HG02852 (cell line): ENCODE results near the gene GPATCH2.
A peak's percentile ranks its signal among the peaks of the same experiment; 100 is the strongest.
"Not testable (repeated sequence)": the region's sequence is repeated elsewhere in the genome, so short reads cannot be mapped to it uniquely, and the experiment has no call there.

Experiments used
- ATAC-seq: cut with Tn5 transposase; IDR thresholded peaks from one replicate; pipeline ENCODE4 v1.9.1; 2021; ENCODE audit warnings: mild to moderate bottlenecking, moderate library complexity; ENCODE audit not compliant: unreplicated experiment

Gene GPATCH2

GRCh38 chr1:217526636-217527035 lies 104.3 kb downstream of the GPATCH2 start:
- ATAC-seq: no peak

DNA sequence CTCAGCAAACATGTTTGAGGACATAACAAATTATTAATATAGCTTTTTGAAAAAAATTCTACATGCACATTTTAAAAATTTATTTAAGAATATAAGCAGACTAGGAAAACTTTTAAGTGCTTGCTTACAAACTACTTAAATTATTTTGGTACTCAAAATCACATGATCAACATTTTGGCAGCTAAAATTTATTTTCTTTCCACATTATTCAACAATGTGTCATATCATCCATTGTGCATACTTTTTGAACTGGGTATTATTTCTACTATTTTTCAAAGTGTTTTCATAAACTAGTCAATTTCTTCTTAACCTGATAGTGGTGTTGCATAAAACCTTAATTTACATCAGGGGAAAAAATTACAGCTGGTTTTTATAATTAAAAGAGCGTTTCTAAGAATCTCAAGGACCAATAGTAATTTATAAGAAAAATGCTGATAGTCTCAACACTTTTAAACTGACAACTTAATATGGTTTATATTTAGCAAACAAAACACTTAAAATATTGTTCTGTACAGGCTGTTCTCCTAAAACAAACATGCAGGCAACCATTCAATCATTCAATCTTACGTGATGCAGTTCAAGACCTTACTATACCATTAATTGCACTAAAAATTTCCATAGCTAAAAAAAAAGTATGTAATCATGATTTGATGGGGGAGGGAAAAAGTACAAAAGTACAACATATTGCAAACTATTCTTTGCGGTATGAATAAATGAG lies 105.0 kb downstream of the GPATCH2 start:
- ATAC-seq: no peak

DNA sequence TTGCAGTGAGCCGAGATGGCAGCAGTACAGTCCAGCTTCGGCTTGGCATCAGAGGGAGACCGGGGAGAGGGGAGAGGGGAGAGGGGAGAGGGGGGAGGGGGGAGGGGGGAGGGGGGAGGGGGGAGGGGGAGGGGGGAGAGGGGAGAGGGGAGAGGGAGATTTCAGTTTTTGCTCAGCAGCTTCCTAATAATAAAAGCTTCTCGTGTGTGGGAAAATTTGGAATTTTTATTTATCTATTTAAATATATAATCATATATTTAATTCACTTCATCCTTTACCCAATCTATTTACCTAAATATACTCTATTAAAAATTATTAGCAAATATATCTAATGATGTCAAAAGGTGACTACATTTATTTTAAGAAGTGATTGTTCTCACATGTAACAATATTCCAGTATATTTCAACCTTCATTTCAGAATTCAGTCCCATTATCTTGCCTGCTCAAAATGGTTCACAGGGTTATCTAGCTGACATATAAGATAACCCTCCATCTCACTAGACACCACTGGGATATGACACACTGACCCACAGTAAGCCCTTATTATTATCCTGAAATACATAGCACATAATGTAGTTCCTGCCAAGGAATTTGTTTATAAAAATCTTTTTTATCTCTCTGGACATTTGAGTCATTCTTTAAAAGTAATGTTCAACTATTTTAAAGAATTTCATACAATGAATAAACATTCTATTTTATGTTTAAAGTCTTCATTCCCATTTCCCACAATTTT lies 105.9 kb downstream of the GPATCH2 start:
- ATAC-seq: no peak

- ATAC-seq: not testable (repeated sequence)
Measured at GRCh38 chr1:217523921-217524320, 107.0 kb downstream of the GPATCH2 start.

- ATAC-seq: no peak
Measured at GRCh38 chr1:217522277-217522676, 108.6 kb downstream of the GPATCH2 start.

DNA sequence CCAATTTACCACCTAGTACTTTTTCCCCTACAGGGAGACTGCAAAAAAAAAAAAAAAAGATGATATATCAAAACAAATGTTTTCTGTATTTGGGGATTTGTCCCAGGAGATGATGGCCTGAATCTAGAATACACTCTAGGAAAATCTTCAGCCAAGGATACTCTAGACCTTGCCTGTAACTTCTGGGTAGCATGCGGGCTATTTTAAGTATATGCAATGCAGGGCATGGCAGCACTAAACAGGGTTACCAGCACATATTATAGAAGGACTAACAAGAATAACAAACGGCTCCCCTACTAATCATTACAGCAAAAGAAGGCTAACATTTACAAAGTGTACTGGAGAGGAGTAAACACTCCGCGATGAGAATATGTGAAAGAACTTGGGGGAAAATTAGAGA lies 109.6 kb downstream of the GPATCH2 start:
- no peak for ATAC-seq

GRCh38 chr1:217506878-217507277 lies 124.0 kb downstream of the GPATCH2 start:
- ATAC-seq: no peak

- ATAC-seq: no peak
Measured at GRCh38 chr1:217498209-217498608, 132.7 kb downstream of the GPATCH2 start.

DNA sequence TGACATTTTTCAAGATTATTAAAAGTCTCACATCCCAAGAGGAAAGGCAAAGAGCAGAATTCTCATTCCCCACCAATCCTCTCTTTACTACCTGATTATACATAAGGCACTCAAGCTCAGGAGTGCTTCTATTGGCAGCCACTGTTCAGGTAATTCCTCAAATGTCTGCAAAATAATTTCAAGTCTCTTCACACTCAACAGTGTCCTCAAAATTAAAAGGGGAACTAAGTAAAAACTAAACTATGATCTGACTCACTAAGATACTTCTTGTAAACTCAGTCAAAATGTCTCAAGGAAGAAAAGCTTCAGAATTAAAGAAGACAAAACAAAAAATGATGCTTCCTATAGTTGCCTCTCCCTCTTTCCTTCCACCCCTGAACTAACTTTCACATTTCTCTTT lies 135.6 kb downstream of the GPATCH2 start:
- peak; percentile 93 for ATAC-seq

GRCh38 chr1:217494767-217495166 lies 136.1 kb downstream of the GPATCH2 start:
- ATAC-seq: peak; percentile 71

DNA sequence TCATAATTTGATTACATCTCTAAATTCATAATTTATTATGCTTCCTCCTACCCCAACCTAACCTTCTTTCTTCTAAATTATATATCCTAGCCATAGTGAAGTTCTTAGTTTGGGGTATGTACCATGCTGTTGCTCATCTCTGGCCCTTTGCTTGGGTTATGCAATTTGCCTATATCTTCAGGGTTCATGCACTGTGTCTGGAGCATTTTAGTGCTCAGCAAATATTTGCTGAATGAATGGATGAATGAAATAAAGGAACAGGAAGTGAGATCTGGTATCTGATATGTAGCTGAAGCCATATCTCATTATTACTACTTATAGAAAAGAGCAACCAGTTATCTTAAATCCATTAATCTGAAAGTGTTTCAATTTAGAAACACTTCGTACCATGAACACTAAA lies 137.6 kb downstream of the GPATCH2 start:
- no peak for ATAC-seq

DNA sequence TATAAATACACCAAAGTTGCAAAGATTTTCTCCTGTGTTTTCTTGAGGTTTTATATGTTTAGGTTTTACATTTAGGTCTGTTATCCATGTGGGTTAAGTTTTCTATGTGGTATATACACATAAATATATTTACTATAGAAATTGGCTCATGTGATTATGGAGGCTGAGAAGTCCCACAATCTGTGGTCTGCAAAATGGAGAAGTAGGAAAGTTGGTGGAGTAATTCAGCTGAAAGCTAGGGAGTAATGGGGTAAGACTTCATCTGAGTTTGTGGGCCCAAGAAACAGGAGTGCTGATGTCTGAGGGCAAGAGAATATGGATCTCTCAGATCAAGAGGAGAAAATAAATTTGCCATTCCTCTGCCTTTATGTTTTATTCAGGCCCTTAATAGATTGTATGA lies 146.0 kb downstream of the GPATCH2 start:
- no peak for ATAC-seq

GRCh38 chr1:217482356-217483102 lies 148.4 kb downstream of the GPATCH2 start:
- ATAC-seq: peak; percentile 99

DNA sequence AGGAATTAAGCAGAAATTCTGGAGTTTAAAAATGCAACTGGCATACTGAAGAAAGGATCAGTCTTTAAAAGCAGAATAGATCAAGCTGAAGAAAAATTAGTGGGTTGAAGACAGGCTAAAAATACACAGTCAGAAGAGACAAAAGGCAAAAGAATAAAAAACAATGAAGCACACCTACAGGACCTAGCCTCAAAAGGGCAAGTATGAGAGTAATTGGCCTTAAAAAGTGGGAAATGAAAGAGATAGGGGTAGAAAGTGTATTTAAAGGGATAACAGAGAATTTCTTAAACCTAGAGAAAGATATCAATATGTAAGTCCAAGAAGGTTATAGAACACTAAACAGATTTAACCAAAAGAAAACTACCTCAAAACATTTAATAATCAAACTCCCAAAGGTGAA lies 152.4 kb downstream of the GPATCH2 start:
- ATAC-seq: no peak

- ATAC-seq: no peak
Measured at GRCh38 chr1:217472915-217473314, 158.0 kb downstream of the GPATCH2 start.

DNA sequence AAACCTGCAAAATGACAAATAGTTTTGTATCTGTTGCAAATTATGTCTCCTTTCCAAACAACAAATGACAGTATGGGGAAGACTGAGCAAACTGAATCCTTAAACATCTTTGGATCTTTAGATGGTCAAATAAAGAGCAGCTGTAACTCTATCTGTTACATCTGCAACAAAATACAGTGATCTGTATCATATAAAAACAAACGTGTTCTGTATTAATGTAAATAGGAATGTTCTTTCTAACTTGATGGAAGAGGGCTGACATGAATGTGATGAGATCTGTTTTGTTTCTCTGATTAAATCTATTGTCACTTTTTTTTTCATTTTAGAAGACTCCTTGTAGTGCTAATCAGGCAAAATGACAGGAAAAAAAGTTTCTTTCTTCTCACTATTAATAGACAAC lies 159.5 kb downstream of the GPATCH2 start:
- no peak for ATAC-seq

DNA sequence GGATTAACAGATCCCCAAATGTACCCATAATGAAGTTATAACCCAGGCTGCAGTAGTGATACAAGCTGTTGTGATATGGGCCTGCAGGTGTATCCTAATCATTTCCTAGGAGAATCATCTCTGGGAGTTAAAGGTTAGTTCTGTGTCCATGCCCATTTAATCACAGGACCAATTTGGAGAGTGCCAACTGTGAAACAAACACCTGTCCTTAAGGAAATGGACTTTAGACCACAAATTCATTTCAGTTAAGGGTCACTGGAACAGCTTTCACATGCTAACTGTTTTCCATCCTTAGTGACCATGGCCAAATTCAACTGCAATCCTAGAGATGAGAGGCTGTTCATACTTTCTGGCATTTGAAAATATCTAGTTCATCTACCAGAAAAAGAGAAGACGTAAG lies 160.9 kb downstream of the GPATCH2 start:
- ATAC-seq: no peak

GRCh38 chr1:217465102-217465501 lies 165.8 kb downstream of the GPATCH2 start:
- no peak for ATAC-seq

- ATAC-seq: no peak
Measured at GRCh38 chr1:217462666-217463065, 168.2 kb downstream of the GPATCH2 start.

- ATAC-seq: no peak
Measured at GRCh38 chr1:217462159-217462558, 168.7 kb downstream of the GPATCH2 start.

- ATAC-seq: no peak
Measured at GRCh38 chr1:217457016-217457415, 173.9 kb downstream of the GPATCH2 start.

DNA sequence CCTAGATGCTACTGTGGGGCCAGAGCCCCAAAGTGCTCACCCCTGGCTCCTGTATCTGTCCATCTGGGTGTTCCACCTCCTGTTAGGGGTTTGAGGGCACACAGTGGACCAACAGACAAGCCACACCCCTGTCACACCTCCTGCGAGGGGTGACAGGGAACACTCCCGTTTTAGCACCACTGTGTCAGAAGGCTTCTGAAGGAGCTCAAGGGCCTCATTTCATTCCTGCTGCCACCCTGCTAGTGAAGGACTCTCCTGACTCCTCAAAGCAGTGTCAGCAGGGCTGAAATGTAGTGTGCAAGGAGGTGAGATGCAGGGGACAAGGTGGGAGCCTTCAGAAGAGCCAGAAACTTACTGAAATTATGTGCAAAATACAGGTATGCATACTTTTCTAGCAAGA lies 174.6 kb downstream of the GPATCH2 start:
- no peak for ATAC-seq
